Activated CD4-positive, alpha-beta T cell treated with anti-CD3 and anti-CD28 coated beads for 36 hours (primary cell): ENCODE data around the gene CSKMT. TPM values are rescaled to one million over a fixed set of nuclear protein-coding genes. Genes with fewer than 3 reads are reported as not detected.
"Not testable (repeated sequence)": the region's sequence is repeated elsewhere in the genome, so short reads cannot be mapped to it uniquely, and the experiment has no call there.

Experiments used
- ATAC-seq: fragments of 200-7000 bp; cut with Tn5 transposase; one replicate; pipeline ENCODE4 v1.10.0; 2021; ENCODE audit warnings: mild to moderate bottlenecking, moderate library complexity
- CTCF ChIA-PET: fragments of 350-600 bp; sonication (Branson Sonifier 250); formaldehyde crosslinking; loops from one replicate; lab custom pipeline; 2021; ENCODE audit warnings: antibody characterized with exemption; lab: Charles Lee
- POLR2A ChIA-PET: fragments of 350-600 bp; sonication (Branson Sonifier 250); formaldehyde crosslinking; loops from one replicate; lab custom pipeline; 2021; ENCODE audit warnings: antibody characterized with exemption, inconsistent platforms; lab: Charles Lee
- DNase-seq: peaks from one replicate; pipeline ENCODE4 v3.0.0-alpha.2; 2020
- H3K27ac Mint-ChIP-seq: one replicate; pipeline ENCODE4 v1.8.0; 2021; ENCODE audit warnings: mixed read lengths
- H3K27me3 Mint-ChIP-seq: one replicate; pipeline ENCODE4 v1.8.0; 2021; ENCODE audit warnings: mixed read lengths
- H3K36me3 Mint-ChIP-seq: one replicate; pipeline ENCODE4 v1.8.0; 2021; ENCODE audit warnings: low read depth, mixed read lengths
- H3K4me1 Mint-ChIP-seq: one replicate; pipeline ENCODE4 v1.8.0; 2021; ENCODE audit warnings: mixed read lengths
- H3K4me3 Mint-ChIP-seq: one replicate; pipeline ENCODE4 v1.8.0; 2021; ENCODE audit warnings: mild to moderate bottlenecking, moderate library complexity, mixed read lengths
- H3K9me3 Mint-ChIP-seq: one replicate; pipeline ENCODE4 v1.8.0; 2021; ENCODE audit warnings: low read depth, mixed read lengths
- intact Hi-C, 2 experiments: fragments of 100-400 bp; cut with DNase I in 1 of 2; cut with micrococcal nuclease in 1 of 2; formaldehyde crosslinking; loops; one replicate each; pipeline versions ENCODE4 v1.14.2 to v1.15.1; 2022 to 2024; cut with DNase I, micrococcal nuclease
- total RNA-seq, 2 experiments: library from RNA; stranded (reverse); gene quantifications; one replicate each; pipeline ENCODE4 v1.2.3, GENCODE V29; 2021

Gene CSKMT
- total RNA-seq, 2 experiments from 2014 or later, result 12.6 to 31.3 TPM

GRCh38 chr11:62680825-62681240, 15.7 kb downstream of the CSKMT start:
- ATAC-seq (peak; percentile 88), DNase-seq (peak; percentile 60)
- intact Hi-C loops, result no loop called here
- POLR2A ChIA-PET, result interaction anchor here (0.6 to 2.0 kb wide), 7 partner anchors 10 to 106 kb away, joined by 3 to 19 read pairs (median 5); partner anchors contain the start of genes C11orf98, CSKMT, HNRNPUL2 and TMEM179B
- Mint-ChIP-seq H3K27me3 (no peaks in the 10 kb centered on the region), H3K9me3 (no peaks in the 10 kb centered on the region), H3K4me1 (peaks cover 26% of the 10 kb centered on the region), H3K27ac (peak overlapping the region; percentile 73), H3K4me3 (no peak overlapping the region), H3K36me3 (peaks cover 11% of the 10 kb centered on the region)
- CTCF ChIA-PET, result interaction anchor here (0.6 to 3.0 kb wide), 25 partner anchors 9 to 286 kb away, joined by 3 to 32 read pairs (median 4); partner anchors contain the start of genes BSCL2, GANAB, GNG3 and HNRNPUL2

GRCh38 chr11:62682518-62682917, 17.4 kb downstream of the CSKMT start:
- ChIA-PET CTCF (interaction anchor here (1.1 to 3.0 kb wide), 2 partner anchors 13 to 303 kb away, joined by 3 to 32 read pairs; no protein-coding TSS in a partner anchor), POLR2A (no interaction called here)
- H3K27ac Mint-ChIP-seq, result no peak overlapping the region
- intact Hi-C loops, result no loop called here
- no peak for ATAC-seq
- peaks cover 5% of the 10 kb centered on the region for H3K27me3 Mint-ChIP-seq
- no peaks in the 10 kb centered on the region for H3K9me3 Mint-ChIP-seq
- no peak overlapping the region for H3K4me3 Mint-ChIP-seq
- peaks cover 17% of the 10 kb centered on the region for H3K4me1 Mint-ChIP-seq
- peaks cover 4% of the 10 kb centered on the region for H3K36me3 Mint-ChIP-seq
- no peak for DNase-seq

- Mint-ChIP-seq H3K27me3 (peaks cover 11% of the 10 kb centered on the region), H3K36me3 (peaks cover 14% of the 10 kb centered on the region), H3K4me3 (no peak overlapping the region), H3K9me3 (no peaks in the 10 kb centered on the region), H3K4me1 (no peaks in the 10 kb centered on the region), H3K27ac (no peak overlapping the region)
- ATAC-seq (no peak), DNase-seq (no peak)
- ChIA-PET CTCF (interaction anchor here (1.0 kb wide), 1 partner anchor 14 kb away, joined by 3 read pairs; no protein-coding TSS in a partner anchor), POLR2A (interaction anchor here (0.6 to 1.1 kb wide), 2 partner anchors 153 to 172 kb away, joined by 3 to 4 read pairs; no protein-coding TSS in a partner anchor)
- intact Hi-C loops, result no loop called here
These were observed 22.6 kb downstream of the CSKMT start for GRCh38 chr11:62687508-62688396.

- DNase-seq, result no peak
- CTCF ChIA-PET, result interaction anchor here (0.7 to 1.0 kb wide), 2 partner anchors 31 to 294 kb away, joined by 3 read pairs; no protein-coding TSS in a partner anchor
- Mint-ChIP-seq H3K4me3 (no peak overlapping the region), H3K36me3 (peaks cover 16% of the 10 kb centered on the region), H3K4me1 (no peaks in the 10 kb centered on the region), H3K27ac (no peak overlapping the region), H3K27me3 (peaks cover 11% of the 10 kb centered on the region), H3K9me3 (no peaks in the 10 kb centered on the region)
- no peak for ATAC-seq
- POLR2A ChIA-PET, result interaction anchor here (0.6 to 1.1 kb wide), 3 partner anchors 130 to 171 kb away, joined by 3 to 4 read pairs (median 3); no protein-coding TSS in a partner anchor
- intact Hi-C loops, result no loop called here
These were observed 23.4 kb downstream of the CSKMT start for GRCh38 chr11:62688491-62688890.

- Mint-ChIP-seq H3K9me3 (no peaks in the 10 kb centered on the region), H3K36me3 (peaks cover 19% of the 10 kb centered on the region), H3K27me3 (peaks cover 11% of the 10 kb centered on the region), H3K27ac (no peak within 1 kb of the TSS), H3K4me1 (peaks cover under 1% of the 10 kb centered on the region), H3K4me3 (no peak within 1 kb of the TSS)
- intact Hi-C loops, result loop anchor here (5.0 to 10.0 kb wide), 4 partner anchors 97 to 688 kb away; partner anchors contain the start of gene TUT1 (in 1 of the 2)
- POLR2A ChIA-PET, result interaction anchor here (0.5 to 1.1 kb wide), 3 partner anchors 151 to 1743 kb away, joined by 3 to 4 read pairs (median 3); no protein-coding TSS in a partner anchor
- ATAC-seq, result no peak
- no peak for DNase-seq
- CTCF ChIA-PET, result interaction anchor here (0.6 to 2.3 kb wide), 7 partner anchors 9 to 295 kb away, joined by 3 to 12 read pairs (median 3); no protein-coding TSS in a partner anchor
These were observed 24.5 kb downstream of the CSKMT start, which contains the start of gene LRRN4CL for GRCh38 chr11:62689421-62690183. LRRN4CL (minus strand) TSS chr11:62689530; CDS start chr11:62688508, 1,022 bp downstream.

GRCh38 chr11:62693624-62694023, 28.5 kb downstream of the CSKMT start:
- H3K27ac Mint-ChIP-seq, H3K27me3 Mint-ChIP-seq, H3K4me3 Mint-ChIP-seq, ATAC-seq, DNase-seq, H3K4me1 Mint-ChIP-seq, H3K9me3 Mint-ChIP-seq: not testable (repeated sequence)
- H3K36me3 Mint-ChIP-seq, result peaks cover 20% of the 10 kb centered on the region
- intact Hi-C loops, result loop anchor here (1.0 to 10.0 kb wide), 7 partner anchors 100 to 684 kb away; partner anchors contain the start of gene TUT1 (in 1 of the 2)
- ChIA-PET POLR2A (interaction anchor here (1.1 kb wide), 1 partner anchor 102 kb away, joined by 9 read pairs; the partner anchor contains the start of gene TUT1), CTCF (interaction anchor here (0.7 to 4.3 kb wide), 15 partner anchors 8 to 522 kb away, joined by 3 to 32 read pairs (median 5); partner anchors contain the start of genes C11orf98, CSKMT, LBHD1 and TUT1)

- DNase-seq (peak; percentile 86), ATAC-seq (peak; percentile 95)
- CTCF ChIA-PET, result interaction anchor here (0.5 to 4.3 kb wide), 23 partner anchors 9 to 523 kb away, joined by 3 to 32 read pairs (median 3); partner anchors contain the start of genes C11orf98, CSKMT, LBHD1 and TUT1
- Mint-ChIP-seq H3K4me1 (peaks cover 5% of the 10 kb centered on the region), H3K27me3 (no peaks in the 10 kb centered on the region), H3K36me3 (peaks cover 17% of the 10 kb centered on the region), H3K4me3 (no peak overlapping the region), H3K27ac (no peak overlapping the region), H3K9me3 (no peaks in the 10 kb centered on the region)
- intact Hi-C loops, result loop anchor here (1.0 to 10.0 kb wide), 7 partner anchors 101 to 683 kb away; partner anchors contain the start of gene TUT1 (in 1 of the 2)
- POLR2A ChIA-PET, result interaction anchor here (1.1 kb wide), 1 partner anchor 103 kb away, joined by 9 read pairs; the partner anchor contains the start of gene TUT1
These were observed 29.5 kb downstream of the CSKMT start for GRCh38 chr11:62694455-62695167.

GRCh38 chr11:62702246-62702645, 37.1 kb downstream of the CSKMT start:
- ATAC-seq, result no peak
- ChIA-PET POLR2A (no interaction called here), CTCF (no interaction called here)
- intact Hi-C loops, result no loop called here
- Mint-ChIP-seq H3K9me3 (no peaks in the 10 kb centered on the region), H3K27ac (no peak overlapping the region), H3K36me3 (peaks cover 20% of the 10 kb centered on the region), H3K27me3 (no peaks in the 10 kb centered on the region), H3K4me3 (no peak overlapping the region), H3K4me1 (peaks cover 21% of the 10 kb centered on the region)
- DNase-seq, result no peak

- ATAC-seq, POLR2A ChIA-PET, DNase-seq, H3K27me3 Mint-ChIP-seq, intact Hi-C loops, H3K27ac Mint-ChIP-seq, H3K4me3 Mint-ChIP-seq, H3K9me3 Mint-ChIP-seq: not testable (repeated sequence)
- Mint-ChIP-seq H3K4me1 (peaks cover 35% of the 10 kb centered on the region), H3K36me3 (peaks cover 23% of the 10 kb centered on the region)
- CTCF ChIA-PET, result interaction anchor here (0.7 kb wide), 1 partner anchor 314 kb away, joined by 3 read pairs; no protein-coding TSS in a partner anchor
These were observed 38.8 kb downstream of the CSKMT start for GRCh38 chr11:62703921-62704320.
